NCI-H82 treated with DMSO at 0.1 percent for 48 hours (cell line): Measurements from ENCODE around the gene MAP4.

Experiments used
- DNase-seq: peaks from one replicate; lab custom pipeline; 2025; ENCODE audit not compliant: unreplicated experiment; lab: John Stamatoyannopoulos, UW

MAP4 gene

DNA sequence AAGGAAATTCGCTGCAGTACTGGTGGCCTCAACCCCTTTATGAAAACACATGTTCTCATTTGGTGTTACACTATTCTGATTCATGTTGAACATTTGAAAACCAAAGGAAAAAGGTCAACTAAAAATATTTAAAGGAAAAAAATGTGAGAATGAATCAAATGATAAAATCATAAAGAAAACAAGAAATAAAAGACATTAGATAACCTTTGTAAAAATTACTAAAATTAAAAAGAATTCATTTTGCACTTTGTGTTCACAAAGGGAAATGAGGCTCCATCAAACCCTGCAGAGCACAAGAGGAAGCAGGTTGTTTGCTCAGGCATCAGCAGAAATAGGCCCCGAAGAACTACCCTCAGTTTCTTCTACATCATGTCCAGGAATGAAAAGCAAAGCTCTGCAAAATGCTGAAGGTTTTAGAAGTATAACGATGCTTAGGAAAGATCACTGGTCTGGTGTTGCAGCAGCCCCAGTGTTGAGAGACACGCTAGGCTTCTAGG, 41.2 kb downstream of the MAP4 start:
- no peak for DNase-seq

DNA sequence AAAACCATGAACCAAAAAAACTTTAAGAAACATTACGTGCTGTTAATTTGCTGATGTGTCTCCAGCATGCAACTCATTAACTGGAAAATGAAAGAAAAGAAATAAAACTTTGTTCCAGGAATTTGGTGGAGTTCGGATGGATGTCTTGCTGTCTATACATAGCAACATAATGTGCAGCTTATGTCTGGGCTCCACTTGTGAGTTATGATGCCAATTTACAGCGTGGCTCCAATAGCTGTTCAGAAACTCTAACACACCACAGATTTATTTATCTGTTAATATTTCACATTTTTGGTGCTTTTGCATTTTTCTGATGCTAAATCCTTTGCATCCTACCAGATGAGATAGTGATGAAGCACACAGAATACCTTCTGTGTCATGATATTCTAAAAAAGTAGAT, 45.1 kb downstream of the MAP4 start:
- DNase-seq = no peak

- DNase-seq = no peak
These were observed 51.5 kb downstream of the MAP4 start for GRCh38 chr3:47964740-47965139.

DNA sequence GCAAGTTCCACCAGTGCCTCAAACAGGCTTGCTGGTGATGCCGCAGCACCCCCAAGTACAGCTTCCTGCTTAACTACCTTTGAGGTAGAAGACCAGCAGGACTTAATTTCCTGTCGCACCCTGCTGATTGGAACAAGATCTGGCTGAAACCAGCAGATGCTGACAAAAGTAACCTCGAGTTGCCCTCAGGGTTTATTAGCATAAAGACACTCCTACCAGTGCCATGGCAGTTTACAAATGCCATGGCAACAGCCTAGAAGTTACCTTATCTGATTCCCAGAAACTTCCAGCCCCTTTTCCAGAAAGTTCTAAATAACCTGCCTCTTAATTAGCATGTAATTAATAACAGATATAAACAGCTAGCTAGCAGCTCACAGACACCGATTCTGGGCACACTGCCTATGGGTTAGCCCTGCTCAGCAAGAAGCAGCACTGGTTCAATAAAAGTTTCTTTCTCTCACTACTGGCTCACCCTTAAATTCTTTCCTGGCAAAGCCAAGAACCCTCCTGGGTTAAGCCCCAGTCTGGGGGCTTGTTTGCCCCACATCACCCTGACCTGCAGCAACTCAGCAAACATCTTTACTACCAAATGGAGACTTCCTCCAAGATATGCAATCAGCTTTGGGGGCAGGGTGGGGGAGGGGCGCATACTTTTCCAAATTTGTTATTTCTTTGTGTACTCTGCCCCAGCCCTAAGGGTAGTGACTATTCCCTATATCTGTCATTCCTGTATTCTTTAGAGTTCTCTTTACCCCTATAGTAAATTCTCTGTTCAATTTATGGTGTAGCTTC, 54.2 kb downstream of the MAP4 start:
- DNase-seq = no peak

GRCh38 chr3:47961036-47961435, 55.2 kb downstream of the MAP4 start:
- no peak for DNase-seq

- DNase-seq = no peak
These were observed 59.7 kb downstream of the MAP4 start for GRCh38 chr3:47956521-47956920.

DNA sequence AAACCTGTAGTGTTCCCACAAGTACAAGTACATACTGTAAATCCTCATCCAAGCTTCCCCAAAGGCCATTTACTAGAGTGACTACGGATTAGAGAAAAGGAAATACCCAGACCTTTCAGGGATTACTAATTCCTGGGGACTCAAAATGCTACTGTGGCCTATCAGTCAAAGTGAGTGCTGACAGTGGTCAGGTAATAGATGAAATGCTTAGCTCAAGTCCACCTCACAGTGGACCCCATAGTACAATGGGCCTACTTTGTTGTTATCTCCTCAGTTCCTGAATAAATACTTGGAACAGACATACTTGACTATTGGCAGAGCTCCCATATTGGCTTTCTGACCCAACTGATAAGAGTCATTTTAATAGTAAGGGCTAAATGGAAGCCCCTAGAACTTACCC, 61.6 kb downstream of the MAP4 start:
- DNase-seq = no peak

DNA sequence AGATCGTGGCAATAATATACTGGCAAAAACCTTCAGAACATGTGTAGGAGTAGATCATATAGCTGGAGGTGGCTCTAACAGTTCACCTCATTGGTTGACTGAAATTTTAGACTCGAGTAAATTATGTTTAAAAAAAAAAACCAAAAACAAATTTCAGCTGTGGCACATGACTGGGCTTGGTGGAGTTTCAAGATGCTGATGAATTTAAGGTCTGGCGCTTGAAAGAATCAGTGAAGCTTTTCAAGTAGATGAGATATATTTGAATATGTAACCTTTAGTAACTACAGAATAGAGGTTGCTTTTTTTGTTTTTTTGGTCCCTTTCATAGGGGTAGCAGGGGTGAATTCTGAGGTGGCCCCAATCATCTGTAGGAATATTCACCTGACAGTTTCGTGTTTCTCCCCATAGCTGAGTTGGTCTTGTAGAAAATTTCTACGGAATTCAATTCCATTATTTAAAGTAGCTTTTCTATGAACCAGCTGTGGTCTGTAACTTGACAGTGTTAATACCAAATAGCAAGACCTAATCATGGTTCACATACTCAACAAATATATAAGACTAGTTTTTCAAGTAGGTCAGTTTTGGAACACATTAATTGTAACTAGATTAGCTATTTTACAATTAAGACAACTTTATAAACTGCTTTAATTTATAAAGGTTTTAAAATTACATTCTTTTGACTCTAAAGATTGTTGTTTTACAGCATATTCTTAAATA, 65.6 kb downstream of the MAP4 start:
- DNase-seq = no peak

DNA sequence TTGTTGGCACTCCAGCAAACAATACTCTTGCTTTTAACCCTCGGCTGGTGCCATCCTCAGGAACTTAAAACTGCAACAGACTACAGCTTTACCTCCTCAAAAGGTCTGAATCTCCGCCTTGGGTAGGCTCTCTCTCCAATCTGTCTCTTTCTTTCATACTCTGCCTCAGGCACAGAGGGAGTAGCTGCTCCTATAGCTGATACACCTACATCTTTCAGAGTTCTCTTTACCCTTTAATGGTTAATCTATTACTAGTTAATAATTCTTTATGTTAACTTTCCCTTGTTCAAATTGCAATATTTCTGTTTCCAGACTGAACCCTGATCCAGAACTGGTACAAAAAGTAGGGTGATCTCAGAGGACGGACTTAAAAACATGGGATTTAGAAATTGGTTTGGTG, 66.2 kb downstream of the MAP4 start:
- DNase-seq = no peak

- DNase-seq = no peak
These were observed 76.0 kb downstream of the MAP4 start for GRCh38 chr3:47940232-47940631.

DNA sequence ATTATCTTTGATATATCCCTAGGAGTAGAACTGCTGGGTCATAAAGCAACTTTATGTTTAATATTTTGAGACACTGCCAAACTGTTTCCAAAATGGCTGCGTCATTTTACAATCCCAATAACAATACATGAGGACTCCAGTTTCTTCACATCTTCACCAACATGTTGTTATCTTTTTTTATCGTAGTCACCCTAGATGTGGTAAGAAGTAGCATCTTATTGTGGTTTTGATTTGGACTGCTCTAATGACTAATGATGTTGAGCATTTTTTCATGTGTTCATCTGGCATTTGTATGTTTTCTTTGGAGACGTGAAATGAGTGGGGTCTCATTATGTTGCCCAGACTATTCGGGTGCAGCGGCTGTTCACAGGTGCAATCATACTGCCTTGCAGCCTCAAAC, 83.8 kb downstream of the MAP4 start:
- DNase-seq = no peak

DNA sequence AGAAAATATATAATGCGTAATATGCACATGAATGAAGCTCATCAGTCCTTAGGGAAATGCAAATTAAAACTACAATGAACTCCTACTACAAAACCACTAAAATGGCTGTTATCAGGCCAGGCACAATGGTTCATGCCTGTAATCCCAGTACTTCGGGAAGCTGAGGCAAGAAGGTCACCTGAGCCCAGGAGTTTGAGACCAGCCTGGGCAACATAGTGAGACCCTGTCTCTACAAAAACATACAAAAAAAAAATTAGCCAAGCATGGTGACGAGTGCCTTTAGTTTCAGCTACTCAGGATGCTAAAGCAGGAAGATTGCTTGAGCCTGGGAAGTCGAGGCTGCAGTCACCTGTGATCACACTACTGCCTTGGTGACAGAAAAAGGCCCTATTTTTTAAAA, 85.2 kb downstream of the MAP4 start:
- no peak for DNase-seq

- DNase-seq = no peak
These were observed 99.5 kb downstream of the MAP4 start for GRCh38 chr3:47916696-47917095.

DNA sequence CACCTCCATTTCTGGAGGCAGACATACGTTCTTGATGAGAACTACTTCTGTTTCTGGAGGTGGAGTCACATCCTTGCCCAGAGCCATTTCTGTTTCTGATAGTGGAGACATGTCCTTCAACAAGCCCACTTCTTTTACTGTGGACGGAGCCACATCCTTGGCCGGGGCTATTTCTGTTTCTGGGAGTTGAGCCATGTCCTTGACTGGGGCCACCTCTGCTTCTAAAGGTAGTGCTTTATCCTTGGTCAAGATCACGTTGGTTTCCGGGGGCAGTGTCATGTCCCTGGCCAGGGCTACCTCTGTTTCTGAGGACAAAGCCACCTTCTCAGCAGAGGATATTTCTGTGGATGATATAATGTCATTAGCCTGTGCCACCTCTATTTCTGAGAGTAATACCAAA, 100.0 kb downstream of the MAP4 start:
- no peak for DNase-seq

DNA sequence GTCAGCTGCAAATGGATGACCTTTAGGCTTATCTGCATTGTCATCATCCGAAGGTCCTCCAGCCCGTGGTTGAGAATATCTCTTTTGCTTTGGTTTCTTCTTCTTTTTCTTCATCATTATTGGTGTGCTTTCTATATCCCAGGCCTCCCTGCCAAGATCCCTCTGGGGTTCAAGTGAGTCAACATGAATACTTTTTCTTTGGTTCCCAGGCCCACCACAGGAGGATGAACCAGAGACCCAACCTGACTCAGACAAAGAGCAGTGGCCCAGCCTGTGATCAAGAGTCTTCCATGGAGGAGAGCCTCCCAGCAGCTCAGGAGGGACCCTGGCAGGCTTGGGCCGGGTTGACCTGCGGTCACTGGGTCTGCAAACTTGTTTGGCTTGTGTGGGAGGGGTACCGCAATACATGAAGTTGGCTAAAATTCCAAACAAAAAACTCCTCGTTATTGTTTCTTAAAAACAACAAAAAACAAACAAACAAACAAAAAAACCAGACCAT, 104.2 kb downstream of the MAP4 start:
- DNase-seq = no peak

- no peak for DNase-seq
These were observed 105.3 kb downstream of the MAP4 start for GRCh38 chr3:47910777-47911440.

GRCh38 chr3:47910233-47910632, 106.0 kb downstream of the MAP4 start:
- no peak for DNase-seq

GRCh38 chr3:47909607-47910006, 106.6 kb downstream of the MAP4 start:
- no peak for DNase-seq

DNA sequence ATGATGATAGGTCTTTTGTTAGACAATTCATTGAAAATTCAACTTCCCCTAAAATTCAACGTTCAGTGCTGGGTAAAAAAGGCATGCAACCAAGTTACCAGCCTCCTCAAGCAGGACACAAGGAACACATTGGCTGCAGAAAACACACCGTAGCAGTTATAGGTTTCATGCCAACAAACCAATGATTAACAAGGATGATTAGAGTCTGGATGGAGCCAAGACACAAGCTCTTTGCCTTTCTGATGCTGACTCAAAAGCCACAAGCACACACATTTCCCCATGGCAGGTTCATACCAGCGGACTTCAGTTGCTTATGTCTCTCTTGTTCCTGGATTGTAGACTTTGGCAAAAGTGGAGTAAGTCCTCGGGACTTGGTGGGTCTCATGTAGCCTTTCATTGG, 107.5 kb downstream of the MAP4 start:
- DNase-seq = no peak

- no peak for DNase-seq
These were observed 108.4 kb downstream of the MAP4 start for GRCh38 chr3:47907784-47908183.

DNA sequence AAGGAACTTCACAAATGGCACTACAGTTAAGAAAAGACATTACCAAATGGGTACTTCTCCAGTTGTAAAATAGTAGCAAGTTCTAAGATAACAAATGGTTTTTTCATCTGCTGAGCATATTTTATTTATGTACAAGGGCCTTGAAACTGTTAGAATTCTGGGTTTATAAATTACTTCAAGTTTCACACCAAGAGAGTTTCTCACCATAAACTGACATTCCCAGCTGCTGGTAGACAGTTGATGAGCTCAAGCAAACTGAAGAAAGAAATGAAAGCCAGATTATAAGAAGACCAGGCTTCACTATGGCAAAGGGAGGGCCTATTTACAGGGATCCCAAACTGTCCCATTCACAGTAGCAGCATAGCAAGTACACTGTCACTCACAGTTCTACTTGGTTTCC, 113.5 kb downstream of the MAP4 start:
- no peak for DNase-seq
